K562 (cell line): ENCODE results near the gene UBE2K. TPM values are rescaled to one million over a fixed set of nuclear protein-coding genes. Genes with fewer than 3 reads are reported as not detected.
"Not testable (repeated sequence)": the region's sequence is repeated elsewhere in the genome, so short reads cannot be mapped to it uniquely, and the experiment has no call there.

Source experiments
- ATAC-seq: fragments of 200-7000 bp; cut with Tn5 transposase; 3 replicates; pipeline ENCODE4 v1.9.1; 2020; ENCODE audit warnings: moderate library complexity
- BruUV-seq: library from RNA; stranded (reverse); fragments of 400-500 nt; replicated peaks from 2 replicates; lab custom pipeline; 2021; lab: Mats Ljungman, UMichigan
- CTCF ChIA-PET: fragments of 300-600 bp; formaldehyde crosslinking; extraction: SDS; loops from one replicate; lab custom pipeline; 2021; ENCODE audit warnings: low intra/inter-chr PET ratio; lab: Yijun Ruan, JAX
- POLR2A ChIA-PET: fragments of 300-600, 350-650 bp; sonication (Branson Sonifier 250); formaldehyde crosslinking; extraction: SDS; loops from one replicate; lab custom pipeline; 2021; ENCODE audit warnings: antibody characterized with exemption, inconsistent platforms; lab: Yijun Ruan, JAX
- DNase-seq, 4 experiments: peaks; one replicate each; pipeline versions ENCODE4 v3.0.0 to v3.0.0-alpha.2; 2011 to 2018; ENCODE audit warnings: low spot score in 3 of 4, mixed read lengths in 3 of 4; ENCODE audit errors: extremely low read depth in 1 of 4
- FAIRE-seq: peaks from 2 replicates; lab custom pipeline; 2011; peaks lifted over from hg19 to GRCh38; lab: Jason Lieb, UNC
- H2AFZ ChIP-seq: 2 replicates; pipeline ENCODE4 v1.6.0; 2011; ENCODE audit warnings: low read depth, low read length, control low read depth, inconsistent platforms
- H3K27ac ChIP-seq: fragments of 200-600 bp; 3 replicates; pipeline ENCODE4 v1.8.0; 2011; ENCODE audit warnings: low read depth, mild to moderate bottlenecking, control low read depth, inconsistent platforms, low read length, moderate library complexity, mixed read lengths; ENCODE audit errors: extremely low read depth
- H3K27me3 ChIP-seq, 2 experiments: fragments of 300-600 bp in 1 of 2; 2 replicates in 1 of 2; 3 replicates in 1 of 2; pipeline versions ENCODE4 v1.6.0 to v1.8.0; 2011; ENCODE audit warnings: inconsistent platforms in 2 of 2, low read length in 2 of 2, mild to moderate bottlenecking in 1 of 2, mixed read lengths in 1 of 2, moderate library complexity in 1 of 2; ENCODE audit not compliant: control insufficient read depth in 2 of 2, insufficient read depth in 2 of 2
- H3K36me3 ChIP-seq: fragments of 300-600 bp; 3 replicates; pipeline ENCODE4 v1.8.0; 2011; ENCODE audit warnings: mild to moderate bottlenecking, low read length, inconsistent platforms; ENCODE audit not compliant: control insufficient read depth, insufficient read depth
- H3K4me1 ChIP-seq, 2 experiments: fragments of 200-600 bp in 1 of 2; replicated peaks in 1 of 2; 2 replicates in 1 of 2; 3 replicates in 1 of 2; pipeline versions ENCODE4 v1.5.1 to v1.8.0; 2011; ENCODE audit warnings: inconsistent platforms in 2 of 2, low read length in 2 of 2, mild to moderate bottlenecking in 1 of 2, mixed read lengths in 1 of 2, moderate library complexity in 1 of 2; ENCODE audit not compliant: control insufficient read depth in 2 of 2, insufficient read depth in 2 of 2
- H3K4me2 ChIP-seq: 2 replicates; pipeline ENCODE4 v1.6.1; 2011; ENCODE audit warnings: low read length, control low read depth, inconsistent platforms, mixed read lengths; ENCODE audit not compliant: insufficient read depth
- H3K4me3 ChIP-seq: fragments of 200-600 bp; sonication (generic), shearing (Covaris generic); 2 replicates; pipeline ENCODE4 v1.5.1; 2016; ENCODE audit warnings: control low read depth, inconsistent platforms
- H3K79me2 ChIP-seq: fragments of 200-600 bp; 3 replicates; pipeline ENCODE4 v1.8.0; 2011; ENCODE audit warnings: low read length, inconsistent platforms; ENCODE audit not compliant: control insufficient read depth, insufficient read depth
- H3K9ac ChIP-seq, 2 experiments: 2 replicates each; pipeline versions ENCODE4 v1.6.0 to v1.6.1; 2011; ENCODE audit warnings: low read depth in 2 of 2, low read length in 2 of 2, control low read depth in 1 of 2, inconsistent platforms in 1 of 2, mild to moderate bottlenecking in 1 of 2, mixed read lengths in 1 of 2; ENCODE audit not compliant: insufficient read depth in 1 of 2
- H3K9me1 ChIP-seq: one replicate; pipeline ENCODE4 v1.6.0; 2011; ENCODE audit warnings: inconsistent platforms, mild to moderate bottlenecking, low read length, moderate library complexity; ENCODE audit not compliant: control insufficient read depth, insufficient read depth
- H3K9me3 ChIP-seq: replicated peaks from 2 replicates; pipeline ENCODE4 v1.5.1; 2011; ENCODE audit warnings: low read depth, low read length, inconsistent platforms; ENCODE audit not compliant: control insufficient read depth, insufficient read depth
- H4K20me1 ChIP-seq: replicated peaks from 2 replicates; pipeline ENCODE4 v1.6.1; 2011; ENCODE audit warnings: low read length, inconsistent platforms, mixed read lengths; ENCODE audit not compliant: control insufficient read depth, insufficient read depth
- PTBP1 ChIP-seq: fragments of 200-400 bp; formaldehyde crosslinking; IDR thresholded peaks from 2 replicates; pipeline ENCODE4 v1.6.1; 2017; ENCODE audit warnings: low read depth, low read length
- ZNF134 ChIP-seq: fragments of 250-450 bp; sonication (Bioruptor Pico); conservative IDR thresholded peaks from 2 replicates; pipeline ENCODE4 v1.4.0; 2020
- ZNF384 ChIP-seq: IDR thresholded peaks from 2 replicates; pipeline ENCODE4 v1.6.1; 2012; ENCODE audit warnings: low read depth, low read length, improper control_type of control experiment
- ZNF584 ChIP-seq: fragments of 200-800 bp; sonication (Bioruptor generic); IDR thresholded peaks from 2 replicates; pipeline ENCODE4 v1.6.1; 2016; ENCODE audit warnings: low read depth, mild to moderate bottlenecking, missing genetic modification characterization, missing compliant biosample characterization
- WGBS: fragments of 100-300 bp; shearing (Covaris generic); methylation state at CpG from one replicate; pipeline ENCODE4 v1.1.6; 2016; ENCODE audit warnings: low coverage, mixed read lengths; ENCODE audit not compliant: insufficient coverage; ENCODE audit errors: missing lambda C conversion rate; 5-methylcytosine and 5-hydroxymethylcytosine counted together
- in situ Hi-C: fragments of 300-500 bp; cut with MboI; formaldehyde crosslinking; loops from 4 replicates; pipeline ENCODE4 v1.15.0; 2018; ENCODE audit warnings: inconsistent platforms, mixed read lengths
- intact Hi-C: fragments of 100-400 bp; cut with micrococcal nuclease; formaldehyde crosslinking; loops from 2 replicates; pipeline ENCODE4 v1.14.2; 2022
- polyA plus RNA-seq, 8 experiments: library from polyadenylated mRNA; depleted of rRNA in 4 of 8; stranded (reverse) in 5 of 8; unstranded in 3 of 8; fragments of >200 nt; fragmentation: Nextera tagmentation in 2 of 8; fragmentation: Illumina TruSeq in 1 of 8; extraction: Ambion mirVana in 2 of 8; extraction: Trizol in 1 of 8; gene quantifications; 2 replicates each; pipeline versions ENCODE4 v1.2.1 to v1.2.3, GENCODE V29; 2011 to 2014; ENCODE audit warnings: inconsistent platforms in 1 of 8, missing spikeins in 1 of 8
- total RNA-seq, 7 experiments: library from RNA; depleted of rRNA in 6 of 7; stranded (reverse); fragments of >200 nt in 6 of 7; fragmentation: Illumina TruSeq in 2 of 7; extraction: Trizol in 2 of 7; gene quantifications; 2 replicates each; pipeline versions ENCODE4 v1.2.1 to v1.2.3, GENCODE V29; 2011 to 2021; ENCODE audit warnings: low replicate concordance in 1 of 7
- TF ChIP-seq, protein P1 (sequence below): sonication (generic); formaldehyde crosslinking; IDR thresholded peaks from 2 replicates; pipeline ENCODE4 v1.8.1; 2023; ENCODE audit warnings: mild to moderate bottlenecking, missing genetic modification reagents

The UBE2K gene
- total and polyA plus RNA-seq, 9 of the 15 experiments (the other 6 are each of a cell fraction or from before 2014, with no cell fraction given), result 29.8 to 190 (median 62.6) TPM

DNA sequence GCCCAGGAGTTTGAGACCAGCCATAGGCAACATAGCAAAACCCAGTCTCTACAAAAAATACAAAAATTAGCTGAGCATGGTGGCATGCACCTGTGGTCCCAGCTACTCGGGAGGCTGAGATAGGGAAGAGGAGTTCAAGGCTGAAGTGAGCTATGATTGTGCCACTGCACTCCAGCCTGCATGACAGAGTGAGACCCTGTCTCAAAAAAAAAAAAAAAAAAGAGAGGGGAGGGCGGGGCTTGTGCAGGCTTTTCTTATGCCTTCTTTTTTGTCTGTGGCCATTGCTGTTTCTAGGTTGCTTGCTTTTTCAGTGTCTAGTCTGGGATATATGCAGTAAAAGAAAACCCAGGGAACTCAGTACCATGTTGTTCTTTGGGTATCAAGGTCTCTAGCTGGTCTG is 16.9 kb upstream of the UBE2K start:
- BruUV-seq, H3K4me3 ChIP-seq, intact Hi-C loops, ATAC-seq, H3K9me1 ChIP-seq, H3K79me2 ChIP-seq, H3K4me1 ChIP-seq, H3K36me3 ChIP-seq, FAIRE-seq, H2AFZ ChIP-seq, H3K9me3 ChIP-seq, H3K27ac ChIP-seq, H3K9ac ChIP-seq, H4K20me1 ChIP-seq, in situ Hi-C loops, H3K27me3 ChIP-seq, DNase-seq, H3K4me2 ChIP-seq: not testable (repeated sequence)
- TF ChIP-seq ZNF384, result peak; percentile 40; the same call in 1 of the 2 replicates
- 9% methylated on average over 1 of the region's 2 CpGs for WGBS
- CTCF ChIA-PET, result interaction anchor here (0.7 kb wide), 1 partner anchor 296 kb away, joined by 6 read pairs; no protein-coding TSS in a partner anchor
- POLR2A ChIA-PET, result interaction anchor here (0.9 to 1.1 kb wide), 2 partner anchors 10 to 221 kb away, joined by 4 to 5 read pairs; no protein-coding TSS in a partner anchor

DNA sequence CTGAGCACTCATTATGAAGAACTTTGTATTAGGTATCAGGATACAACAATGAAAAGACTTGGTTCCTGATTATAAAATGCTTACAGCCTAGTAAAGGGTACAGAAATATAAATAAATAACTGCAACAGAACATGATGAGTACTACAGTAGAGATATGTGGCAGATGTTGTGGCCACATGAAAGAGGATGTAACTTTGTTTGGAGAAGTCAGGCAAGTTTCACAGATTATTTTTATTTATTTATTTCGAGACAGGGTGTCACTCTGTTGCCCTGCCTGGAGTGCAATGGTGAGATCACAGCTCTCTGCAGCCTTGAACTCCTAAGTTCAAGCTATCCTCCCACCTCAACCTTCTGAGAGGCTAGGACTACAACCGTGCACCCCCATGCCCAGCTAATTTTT is 15.8 kb upstream of the UBE2K start:
- 0% methylated on average over 2 of the region's 2 CpGs for WGBS
- Histone ChIP-seq H3K27ac (no peak overlapping the region), H3K9me3 (no peaks in the 10 kb centered on the region), H3K4me3 (no peak overlapping the region), H3K9me1 (no peaks in the 10 kb centered on the region), H3K79me2 (no peaks in the 10 kb centered on the region), H3K36me3 (no peaks in the 10 kb centered on the region), H3K4me1 (no peaks in the 10 kb centered on the region), H3K4me2 (no peak overlapping the region), H3K27me3 (no peaks in the 10 kb centered on the region), H2AFZ (no peak overlapping the region; the same call in 1 of the 2 replicates), H3K9ac (no peak overlapping the region), H4K20me1 (no peaks in the 10 kb centered on the region)
- TF ChIP-seq ZNF584 (CRISPR knock-in tag), result no peak
- TF ChIP-seq ZNF134 (CRISPR knock-in tag), result no peak
- TF ChIP-seq, protein P1, sequence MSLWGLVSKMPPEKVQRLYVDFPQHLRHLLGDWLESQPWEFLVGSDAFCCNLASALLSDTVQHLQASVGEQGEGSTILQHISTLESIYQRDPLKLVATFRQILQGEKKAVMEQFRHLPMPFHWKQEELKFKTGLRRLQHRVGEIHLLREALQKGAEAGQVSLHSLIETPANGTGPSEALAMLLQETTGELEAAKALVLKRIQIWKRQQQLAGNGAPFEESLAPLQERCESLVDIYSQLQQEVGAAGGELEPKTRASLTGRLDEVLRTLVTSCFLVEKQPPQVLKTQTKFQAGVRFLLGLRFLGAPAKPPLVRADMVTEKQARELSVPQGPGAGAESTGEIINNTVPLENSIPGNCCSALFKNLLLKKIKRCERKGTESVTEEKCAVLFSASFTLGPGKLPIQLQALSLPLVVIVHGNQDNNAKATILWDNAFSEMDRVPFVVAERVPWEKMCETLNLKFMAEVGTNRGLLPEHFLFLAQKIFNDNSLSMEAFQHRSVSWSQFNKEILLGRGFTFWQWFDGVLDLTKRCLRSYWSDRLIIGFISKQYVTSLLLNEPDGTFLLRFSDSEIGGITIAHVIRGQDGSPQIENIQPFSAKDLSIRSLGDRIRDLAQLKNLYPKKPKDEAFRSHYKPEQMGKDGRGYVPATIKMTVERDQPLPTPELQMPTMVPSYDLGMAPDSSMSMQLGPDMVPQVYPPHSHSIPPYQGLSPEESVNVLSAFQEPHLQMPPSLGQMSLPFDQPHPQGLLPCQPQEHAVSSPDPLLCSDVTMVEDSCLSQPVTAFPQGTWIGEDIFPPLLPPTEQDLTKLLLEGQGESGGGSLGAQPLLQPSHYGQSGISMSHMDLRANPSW (CRISPR knock-in tag), result no peak
- no peak for TF ChIP-seq PTBP1
- ATAC-seq (no peak), FAIRE-seq (no peak), DNase-seq (no peak)
- ChIA-PET CTCF (no interaction called here), POLR2A (interaction anchor here (1.8 kb wide), 1 partner anchor 10 kb away, joined by 7 read pairs; no protein-coding TSS in a partner anchor)
- no TSS peak for BruUV-seq
- intact Hi-C loops (no loop called here), in situ Hi-C loops (no loop called here)
